HepG2 (cell line): ENCODE results near the gene LUZP1. TPM values are rescaled to one million over a fixed set of nuclear protein-coding genes. Genes with fewer than 3 reads are reported as not detected.
A peak's percentile ranks its signal among the peaks of the same experiment; 100 is the strongest.

ENCODE experiments used
- CBFB ChIP-seq: sonication (generic); formaldehyde crosslinking; IDR thresholded peaks from 2 replicates; pipeline ENCODE4 v1.4.0; 2020; ENCODE audit warnings: missing genetic modification reagents
- FIP1L1 ChIP-seq: fragments of 200-400 bp; formaldehyde crosslinking; IDR thresholded peaks from 2 replicates; pipeline ENCODE4 v1.6.1; 2018; ENCODE audit warnings: low read depth, mild to moderate bottlenecking, low read length, moderate library complexity, borderline replicate concordance; ENCODE audit not compliant: insufficient read depth
- MEF2D ChIP-seq: sonication (generic); formaldehyde crosslinking; IDR thresholded peaks from 2 replicates; pipeline ENCODE4 v1.5.1; 2020; ENCODE audit warnings: mild to moderate bottlenecking, missing genetic modification reagents
- NR2F6 ChIP-seq, 2 experiments: IDR thresholded peaks; 2 replicates each; pipeline ENCODE4 v1.6.1; 2016; ENCODE audit warnings: antibody characterized with exemption in 1 of 2, mild to moderate bottlenecking in 1 of 2
- PHF20 ChIP-seq: sonication (generic); formaldehyde crosslinking; IDR thresholded peaks from 2 replicates; pipeline ENCODE4 v1.5.0; 2020; ENCODE audit warnings: mild to moderate bottlenecking, missing genetic modification reagents
- PHF5A ChIP-seq: IDR thresholded peaks from one replicate; pipeline ENCODE4 v1.6.1; 2018; ENCODE audit warnings: low read depth, missing genetic modification reagents; ENCODE audit not compliant: unreplicated experiment
- SAP130 ChIP-seq: IDR thresholded peaks from 2 replicates; pipeline ENCODE4 v1.6.1; 2016; ENCODE audit warnings: low read depth
- SOX6 ChIP-seq, 2 experiments: fragments of 450-650 bp in 1 of 2; sonication (generic) in 1 of 2; formaldehyde crosslinking in 1 of 2; IDR thresholded peaks; 2 replicates each; pipeline versions ENCODE4 v1.4.0 to v1.6.1; 2017 to 2020; ENCODE audit warnings: antibody characterized with exemption in 1 of 2, mild to moderate bottlenecking in 1 of 2, missing genetic modification reagents in 1 of 2
- ZMYM4 ChIP-seq: sonication (generic); formaldehyde crosslinking; IDR thresholded peaks from 2 replicates; pipeline ENCODE4 v1.8.1; 2023; ENCODE audit warnings: mild to moderate bottlenecking, missing genetic modification reagents
- ZNF329 ChIP-seq: sonication (generic); formaldehyde crosslinking; IDR thresholded peaks from 2 replicates; pipeline ENCODE4 v1.9.0; 2021; ENCODE audit warnings: low read depth, mild to moderate bottlenecking, missing genetic modification reagents
- ZNF569 ChIP-seq: sonication (generic); formaldehyde crosslinking; IDR thresholded peaks from 2 replicates; pipeline ENCODE4 v1.5.0; 2020; ENCODE audit warnings: mild to moderate bottlenecking, missing genetic modification reagents, moderate library complexity, borderline replicate concordance
- polyA plus RNA-seq, 8 experiments: library from polyadenylated mRNA; depleted of rRNA in 3 of 8; stranded (reverse) in 7 of 8; unstranded in 1 of 8; fragments of >200 nt; fragmentation: Illumina TruSeq in 4 of 8; extraction: Trizol in 4 of 8; gene quantifications; 2 replicates each; pipeline versions ENCODE4 v1.2.1 to v1.2.3, GENCODE V29; 2011 to 2016; ENCODE audit warnings: low read depth in 4 of 8, missing spikeins in 1 of 8, mixed read lengths in 1 of 8; ENCODE audit not compliant: insufficient read depth in 1 of 8
- total RNA-seq, 5 experiments: library from RNA; depleted of rRNA; stranded (reverse); fragments of >200 nt; fragmentation: Illumina TruSeq; extraction: Trizol; gene quantifications; 2 replicates each; pipeline ENCODE4 v1.2.3, GENCODE V29; 2016; ENCODE audit warnings: low read depth in 1 of 5
- TF ChIP-seq, protein P1 (sequence below): sonication (generic); formaldehyde crosslinking; IDR thresholded peaks from 2 replicates; pipeline ENCODE4 v1.9.0; 2021; ENCODE audit warnings: missing genetic modification reagents, borderline replicate concordance
- TF ChIP-seq, protein P2 (sequence below): sonication (generic); formaldehyde crosslinking; IDR thresholded peaks from 2 replicates; pipeline ENCODE4 v1.4.0; 2020; ENCODE audit warnings: missing genetic modification reagents
- TF ChIP-seq, protein P3 (sequence below): sonication (generic); formaldehyde crosslinking; IDR thresholded peaks from 2 replicates; pipeline ENCODE4 v1.4.0; 2020; ENCODE audit warnings: missing genetic modification reagents, borderline replicate concordance
- TF ChIP-seq, protein P4 (sequence below): sonication (generic); formaldehyde crosslinking; IDR thresholded peaks from 2 replicates; pipeline ENCODE4 v1.4.0; 2020; ENCODE audit warnings: missing genetic modification reagents

LUZP1 gene
- total and polyA plus RNA-seq, 2 of the 13 experiments (the other 11 are each of a cell fraction or from before 2014, with no cell fraction given): 6.9 to 12.7 TPM

DNA sequence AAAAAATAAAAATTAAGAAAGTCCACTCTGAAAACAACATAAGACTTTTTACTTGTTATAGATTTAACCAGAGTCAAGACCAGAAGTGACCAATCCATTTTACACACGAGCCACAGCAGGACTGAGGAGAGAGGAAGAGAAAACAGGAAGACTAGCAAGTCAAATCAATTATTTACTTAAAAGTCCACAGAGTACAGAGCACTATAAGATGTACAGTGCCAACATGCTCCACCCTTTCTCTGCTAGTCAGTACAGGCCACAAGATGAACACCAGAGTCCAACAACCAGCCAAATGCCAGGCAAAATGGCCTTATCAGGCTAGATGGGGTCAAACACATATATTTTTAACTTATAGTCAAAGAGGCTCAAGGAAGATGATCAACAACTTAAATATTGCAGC, 19.5 kb downstream of the LUZP1 start (continued):
- peak; percentile 67 for TF ChIP-seq SAP130 (CRISPR knock-in tag)
- TF ChIP-seq PHF5A (CRISPR knock-in tag): no peak
- TF ChIP-seq, protein P1, sequence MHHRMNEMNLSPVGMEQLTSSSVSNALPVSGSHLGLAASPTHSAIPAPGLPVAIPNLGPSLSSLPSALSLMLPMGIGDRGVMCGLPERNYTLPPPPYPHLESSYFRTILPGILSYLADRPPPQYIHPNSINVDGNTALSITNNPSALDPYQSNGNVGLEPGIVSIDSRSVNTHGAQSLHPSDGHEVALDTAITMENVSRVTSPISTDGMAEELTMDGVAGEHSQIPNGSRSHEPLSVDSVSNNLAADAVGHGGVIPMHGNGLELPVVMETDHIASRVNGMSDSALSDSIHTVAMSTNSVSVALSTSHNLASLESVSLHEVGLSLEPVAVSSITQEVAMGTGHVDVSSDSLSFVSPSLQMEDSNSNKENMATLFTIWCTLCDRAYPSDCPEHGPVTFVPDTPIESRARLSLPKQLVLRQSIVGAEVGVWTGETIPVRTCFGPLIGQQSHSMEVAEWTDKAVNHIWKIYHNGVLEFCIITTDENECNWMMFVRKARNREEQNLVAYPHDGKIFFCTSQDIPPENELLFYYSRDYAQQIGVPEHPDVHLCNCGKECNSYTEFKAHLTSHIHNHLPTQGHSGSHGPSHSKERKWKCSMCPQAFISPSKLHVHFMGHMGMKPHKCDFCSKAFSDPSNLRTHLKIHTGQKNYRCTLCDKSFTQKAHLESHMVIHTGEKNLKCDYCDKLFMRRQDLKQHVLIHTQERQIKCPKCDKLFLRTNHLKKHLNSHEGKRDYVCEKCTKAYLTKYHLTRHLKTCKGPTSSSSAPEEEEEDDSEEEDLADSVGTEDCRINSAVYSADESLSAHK (CRISPR knock-in tag): no peak
- 0 out of 2 replicates have a peak, but pooled peaks have one; percentile 43 for TF ChIP-seq MEF2D
- TF ChIP-seq PHF20: no peak
- TF ChIP-seq ZNF329 (CRISPR knock-in tag): no peak
- TF ChIP-seq FIP1L1: no peak
- no peak for TF ChIP-seq ZNF569 (CRISPR knock-in tag)
- TF ChIP-seq CBFB (CRISPR knock-in tag): no peak
- no peak for TF ChIP-seq SOX6 (IDR thresholded peaks at IDR 0.05)
- TF ChIP-seq SOX6 (CRISPR knock-in tag; IDR thresholded peaks at IDR 0.05): no peak
- TF ChIP-seq, protein P2, sequence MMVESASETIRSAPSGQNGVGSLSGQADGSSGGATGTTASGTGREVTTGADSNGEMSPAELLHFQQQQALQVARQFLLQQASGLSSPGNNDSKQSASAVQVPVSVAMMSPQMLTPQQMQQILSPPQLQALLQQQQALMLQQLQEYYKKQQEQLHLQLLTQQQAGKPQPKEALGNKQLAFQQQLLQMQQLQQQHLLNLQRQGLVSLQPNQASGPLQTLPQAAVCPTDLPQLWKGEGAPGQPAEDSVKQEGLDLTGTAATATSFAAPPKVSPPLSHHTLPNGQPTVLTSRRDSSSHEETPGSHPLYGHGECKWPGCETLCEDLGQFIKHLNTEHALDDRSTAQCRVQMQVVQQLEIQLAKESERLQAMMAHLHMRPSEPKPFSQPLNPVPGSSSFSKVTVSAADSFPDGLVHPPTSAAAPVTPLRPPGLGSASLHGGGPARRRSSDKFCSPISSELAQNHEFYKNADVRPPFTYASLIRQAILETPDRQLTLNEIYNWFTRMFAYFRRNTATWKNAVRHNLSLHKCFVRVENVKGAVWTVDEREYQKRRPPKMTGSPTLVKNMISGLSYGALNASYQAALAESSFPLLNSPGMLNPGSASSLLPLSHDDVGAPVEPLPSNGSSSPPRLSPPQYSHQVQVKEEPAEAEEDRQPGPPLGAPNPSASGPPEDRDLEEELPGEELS: peak; percentile 55
- TF ChIP-seq ZMYM4: peak; percentile 76
- TF ChIP-seq, protein P3, sequence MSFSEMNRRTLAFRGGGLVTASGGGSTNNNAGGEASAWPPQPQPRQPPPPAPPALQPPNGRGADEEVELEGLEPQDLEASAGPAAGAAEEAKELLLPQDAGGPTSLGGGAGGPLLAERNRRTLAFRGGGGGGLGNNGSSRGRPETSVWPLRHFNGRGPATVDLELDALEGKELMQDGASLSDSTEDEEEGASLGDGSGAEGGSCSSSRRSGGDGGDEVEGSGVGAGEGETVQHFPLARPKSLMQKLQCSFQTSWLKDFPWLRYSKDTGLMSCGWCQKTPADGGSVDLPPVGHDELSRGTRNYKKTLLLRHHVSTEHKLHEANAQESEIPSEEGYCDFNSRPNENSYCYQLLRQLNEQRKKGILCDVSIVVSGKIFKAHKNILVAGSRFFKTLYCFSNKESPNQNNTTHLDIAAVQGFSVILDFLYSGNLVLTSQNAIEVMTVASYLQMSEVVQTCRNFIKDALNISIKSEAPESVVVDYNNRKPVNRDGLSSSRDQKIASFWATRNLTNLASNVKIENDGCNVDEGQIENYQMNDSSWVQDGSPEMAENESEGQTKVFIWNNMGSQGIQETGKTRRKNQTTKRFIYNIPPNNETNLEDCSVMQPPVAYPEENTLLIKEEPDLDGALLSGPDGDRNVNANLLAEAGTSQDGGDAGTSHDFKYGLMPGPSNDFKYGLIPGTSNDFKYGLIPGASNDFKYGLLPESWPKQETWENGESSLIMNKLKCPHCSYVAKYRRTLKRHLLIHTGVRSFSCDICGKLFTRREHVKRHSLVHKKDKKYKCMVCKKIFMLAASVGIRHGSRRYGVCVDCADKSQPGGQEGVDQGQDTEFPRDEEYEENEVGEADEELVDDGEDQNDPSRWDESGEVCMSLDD (CRISPR knock-in tag): no peak
- TF ChIP-seq NR2F6 (IDR thresholded peaks at IDR 0.05): peak; percentile 27; the same call in 1 of the 2 replicates
- no peak for TF ChIP-seq NR2F6 (CRISPR knock-in tag; IDR thresholded peaks at IDR 0.05)
- TF ChIP-seq, protein P4, sequence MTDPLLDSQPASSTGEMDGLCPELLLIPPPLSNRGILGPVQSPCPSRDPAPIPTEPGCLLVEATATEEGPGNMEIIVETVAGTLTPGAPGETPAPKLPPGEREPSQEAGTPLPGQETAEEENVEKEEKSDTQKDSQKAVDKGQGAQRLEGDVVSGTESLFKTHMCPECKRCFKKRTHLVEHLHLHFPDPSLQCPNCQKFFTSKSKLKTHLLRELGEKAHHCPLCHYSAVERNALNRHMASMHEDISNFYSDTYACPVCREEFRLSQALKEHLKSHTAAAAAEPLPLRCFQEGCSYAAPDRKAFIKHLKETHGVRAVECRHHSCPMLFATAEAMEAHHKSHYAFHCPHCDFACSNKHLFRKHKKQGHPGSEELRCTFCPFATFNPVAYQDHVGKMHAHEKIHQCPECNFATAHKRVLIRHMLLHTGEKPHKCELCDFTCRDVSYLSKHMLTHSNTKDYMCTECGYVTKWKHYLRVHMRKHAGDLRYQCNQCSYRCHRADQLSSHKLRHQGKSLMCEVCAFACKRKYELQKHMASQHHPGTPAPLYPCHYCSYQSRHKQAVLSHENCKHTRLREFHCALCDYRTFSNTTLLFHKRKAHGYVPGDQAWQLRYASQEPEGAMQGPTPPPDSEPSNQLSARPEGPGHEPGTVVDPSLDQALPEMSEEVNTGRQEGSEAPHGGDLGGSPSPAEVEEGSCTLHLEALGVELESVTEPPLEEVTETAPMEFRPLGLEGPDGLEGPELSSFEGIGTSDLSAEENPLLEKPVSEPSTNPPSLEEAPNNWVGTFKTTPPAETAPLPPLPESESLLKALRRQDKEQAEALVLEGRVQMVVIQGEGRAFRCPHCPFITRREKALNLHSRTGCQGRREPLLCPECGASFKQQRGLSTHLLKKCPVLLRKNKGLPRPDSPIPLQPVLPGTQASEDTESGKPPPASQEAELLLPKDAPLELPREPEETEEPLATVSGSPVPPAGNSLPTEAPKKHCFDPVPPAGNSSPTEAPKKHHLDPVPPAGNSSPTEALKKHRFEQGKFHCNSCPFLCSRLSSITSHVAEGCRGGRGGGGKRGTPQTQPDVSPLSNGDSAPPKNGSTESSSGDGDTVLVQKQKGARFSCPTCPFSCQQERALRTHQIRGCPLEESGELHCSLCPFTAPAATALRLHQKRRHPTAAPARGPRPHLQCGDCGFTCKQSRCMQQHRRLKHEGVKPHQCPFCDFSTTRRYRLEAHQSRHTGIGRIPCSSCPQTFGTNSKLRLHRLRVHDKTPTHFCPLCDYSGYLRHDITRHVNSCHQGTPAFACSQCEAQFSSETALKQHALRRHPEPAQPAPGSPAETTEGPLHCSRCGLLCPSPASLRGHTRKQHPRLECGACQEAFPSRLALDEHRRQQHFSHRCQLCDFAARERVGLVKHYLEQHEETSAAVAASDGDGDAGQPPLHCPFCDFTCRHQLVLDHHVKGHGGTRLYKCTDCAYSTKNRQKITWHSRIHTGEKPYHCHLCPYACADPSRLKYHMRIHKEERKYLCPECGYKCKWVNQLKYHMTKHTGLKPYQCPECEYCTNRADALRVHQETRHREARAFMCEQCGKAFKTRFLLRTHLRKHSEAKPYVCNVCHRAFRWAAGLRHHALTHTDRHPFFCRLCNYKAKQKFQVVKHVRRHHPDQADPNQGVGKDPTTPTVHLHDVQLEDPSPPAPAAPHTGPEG: no peak
